Keratinocyte (primary cell): ENCODE measurements around the gene TACC2. TPM values are rescaled to one million over a fixed set of nuclear protein-coding genes. Genes with fewer than 3 reads are reported as not detected.

Experiments used
- DNase-seq: peaks from one replicate; pipeline ENCODE4 v3.0.0-alpha.2; 2011; ENCODE audit warnings: low read depth, missing footprints, low spot score
- FAIRE-seq: peaks from 2 replicates; lab custom pipeline; 2011; peaks lifted over from hg19 to GRCh38; lab: Jason Lieb, UNC
- H2AFZ ChIP-seq: 2 replicates; pipeline ENCODE4 v1.6.0; 2012; ENCODE audit warnings: low read length, control low read depth, inconsistent platforms; ENCODE audit not compliant: control insufficient read depth
- H3K27ac ChIP-seq: 2 replicates; pipeline ENCODE4 v1.5.1; 2011; ENCODE audit warnings: low read length; ENCODE audit not compliant: control insufficient read depth, insufficient read depth
- H3K27me3 ChIP-seq: 3 replicates; pipeline ENCODE4 v1.6.0; 2011; ENCODE audit warnings: low read length; ENCODE audit not compliant: control insufficient read depth, insufficient read depth; ENCODE audit errors: extremely low read depth
- H3K36me3 ChIP-seq, 2 experiments: 2 replicates in 1 of 2; 3 replicates in 1 of 2; pipeline ENCODE4 v1.5.1; 2011; ENCODE audit warnings: low read length in 2 of 2, mild to moderate bottlenecking in 1 of 2; ENCODE audit not compliant: control insufficient read depth in 2 of 2, insufficient read depth in 2 of 2; ENCODE audit errors: extremely low read depth in 1 of 2
- H3K4me1 ChIP-seq: 3 replicates; pipeline ENCODE4 v1.5.1; 2011; ENCODE audit warnings: low read length; ENCODE audit not compliant: control insufficient read depth, insufficient read depth; ENCODE audit errors: extremely low read depth
- H3K4me2 ChIP-seq: 3 replicates; pipeline ENCODE4 v1.6.0; 2011; ENCODE audit warnings: low read depth, low read length; ENCODE audit not compliant: control insufficient read depth, insufficient read depth; ENCODE audit errors: extremely low read depth
- H3K4me3 ChIP-seq, 3 experiments: fragments of 200-600 bp in 1 of 3; sonication (generic) in 1 of 3; 2 replicates in 2 of 3; 3 replicates in 1 of 3; pipeline ENCODE4 v1.5.1; 2011 to 2016; ENCODE audit warnings: low read length in 3 of 3, mild to moderate bottlenecking in 3 of 3, control low read depth in 2 of 3, inconsistent platforms in 1 of 3, low read depth in 1 of 3, mixed read lengths in 1 of 3, mixed run types in 1 of 3, moderate library complexity in 1 of 3; ENCODE audit not compliant: control insufficient read depth in 2 of 3, insufficient read depth in 2 of 3; ENCODE audit errors: extremely low read depth in 1 of 3
- H3K79me2 ChIP-seq: 2 replicates; pipeline ENCODE4 v1.6.0; 2012; ENCODE audit warnings: low read length; ENCODE audit not compliant: control insufficient read depth, insufficient read depth
- H3K9ac ChIP-seq: 3 replicates; pipeline ENCODE4 v1.6.0; 2011; ENCODE audit warnings: low read length; ENCODE audit not compliant: control insufficient read depth, insufficient read depth; ENCODE audit errors: extremely low read depth
- H3K9me1 ChIP-seq: 3 replicates; pipeline ENCODE4 v1.6.0; 2011; ENCODE audit warnings: low read length; ENCODE audit not compliant: control insufficient read depth, insufficient read depth; ENCODE audit errors: extremely low read depth
- H3K9me3 ChIP-seq: 2 replicates; pipeline ENCODE4 v1.5.1; 2012; ENCODE audit warnings: low read depth, low read length; ENCODE audit not compliant: control insufficient read depth
- H4K20me1 ChIP-seq: 3 replicates; pipeline ENCODE4 v1.6.0; 2011; ENCODE audit warnings: low read length; ENCODE audit not compliant: control insufficient read depth, insufficient read depth; ENCODE audit errors: extremely low read depth
- EZH2 ChIP-seq: IDR thresholded peaks from one replicate; pipeline ENCODE4 v1.6.1; 2012; ENCODE audit warnings: inconsistent platforms, mild to moderate bottlenecking, low read length, moderate library complexity
- dilution Hi-C: fragments of 300-500 bp; cut with MboI; formaldehyde crosslinking; loops from one replicate; pipeline ENCODE4 v1.7.0; 2020; ENCODE audit warnings: low sequenced_read_pairs; ENCODE audit not compliant: extremely low pct_ligation_motif_present
- polyA plus RNA-seq, 5 experiments: library from polyadenylated mRNA; depleted of rRNA in 3 of 5; stranded (reverse) in 3 of 5; stranded (forward) in 1 of 5; unstranded in 1 of 5; fragments of >200 nt; gene quantifications; 1 replicate in 1 of 5; 2 replicates in 3 of 5; 3 replicates in 1 of 5; pipeline versions ENCODE4 v1.2.1 to v1.2.3, GENCODE V29; 2011 to 2012; ENCODE audit warnings: missing spikeins in 2 of 5, low read depth in 1 of 5, low replicate concordance in 1 of 5
- TF ChIP-seq, protein P1 (sequence below), 3 experiments: IDR thresholded peaks in 1 of 3; conservative IDR thresholded peaks in 1 of 3; optimal IDR thresholded peaks in 1 of 3; 2 replicates in 2 of 3; 3 replicates in 1 of 3; pipeline versions ENCODE3 to v1.5.1; 2011; ENCODE audit warnings: low read length in 3 of 3, mild to moderate bottlenecking in 3 of 3, moderate library complexity in 2 of 3, control low read depth in 1 of 3, inconsistent platforms in 1 of 3; ENCODE audit not compliant: insufficient read depth in 2 of 3; ENCODE audit errors: extremely low read depth in 1 of 3

The TACC2 gene
- polyA plus RNA-seq, 1 donor (not counting 4 experiments of a cell fraction or from before 2014, with no cell fraction given) = 12.8 TPM

DNA sequence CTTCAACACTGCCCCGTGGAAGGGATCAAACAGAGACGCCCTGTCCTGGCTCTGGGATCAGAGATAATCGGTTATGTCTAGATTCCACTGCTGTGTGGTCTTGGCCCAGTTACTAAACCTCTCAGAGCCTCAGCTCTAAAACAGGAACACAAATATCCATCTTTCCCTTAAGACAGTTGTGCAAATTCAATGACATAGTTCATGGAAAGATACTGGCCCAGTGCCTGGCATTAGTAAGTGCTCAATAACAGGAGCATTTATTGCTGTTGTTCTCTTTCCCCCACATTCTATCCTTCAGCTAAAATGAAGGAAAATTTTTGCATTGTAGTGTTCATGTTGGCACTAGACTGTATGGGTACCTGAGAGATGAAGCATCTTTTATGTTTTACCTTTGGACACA is 58.6 kb downstream of the TACC2 start:
- H4K20me1 ChIP-seq = no peaks in the 10 kb centered on the region
- H3K4me2 ChIP-seq = no peak overlapping the region
- H3K27ac ChIP-seq = no peak overlapping the region
- H3K9me1 ChIP-seq = no peaks in the 10 kb centered on the region
- DNase-seq (no peak), FAIRE-seq (no peak)
- H3K9ac ChIP-seq = no peak overlapping the region
- H3K4me3 ChIP-seq = no peak overlapping the region
- no peaks in the 10 kb centered on the region for H3K79me2 ChIP-seq
- no peaks in the 10 kb centered on the region for H3K27me3 ChIP-seq
- no peaks in the 10 kb centered on the region for H3K9me3 ChIP-seq
- dilution Hi-C loops = no loop called here
- H2AFZ ChIP-seq = no peak overlapping the region
- TF ChIP-seq, protein P1, sequence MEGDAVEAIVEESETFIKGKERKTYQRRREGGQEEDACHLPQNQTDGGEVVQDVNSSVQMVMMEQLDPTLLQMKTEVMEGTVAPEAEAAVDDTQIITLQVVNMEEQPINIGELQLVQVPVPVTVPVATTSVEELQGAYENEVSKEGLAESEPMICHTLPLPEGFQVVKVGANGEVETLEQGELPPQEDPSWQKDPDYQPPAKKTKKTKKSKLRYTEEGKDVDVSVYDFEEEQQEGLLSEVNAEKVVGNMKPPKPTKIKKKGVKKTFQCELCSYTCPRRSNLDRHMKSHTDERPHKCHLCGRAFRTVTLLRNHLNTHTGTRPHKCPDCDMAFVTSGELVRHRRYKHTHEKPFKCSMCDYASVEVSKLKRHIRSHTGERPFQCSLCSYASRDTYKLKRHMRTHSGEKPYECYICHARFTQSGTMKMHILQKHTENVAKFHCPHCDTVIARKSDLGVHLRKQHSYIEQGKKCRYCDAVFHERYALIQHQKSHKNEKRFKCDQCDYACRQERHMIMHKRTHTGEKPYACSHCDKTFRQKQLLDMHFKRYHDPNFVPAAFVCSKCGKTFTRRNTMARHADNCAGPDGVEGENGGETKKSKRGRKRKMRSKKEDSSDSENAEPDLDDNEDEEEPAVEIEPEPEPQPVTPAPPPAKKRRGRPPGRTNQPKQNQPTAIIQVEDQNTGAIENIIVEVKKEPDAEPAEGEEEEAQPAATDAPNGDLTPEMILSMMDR (optimal IDR thresholded peaks at IDR 0.05 in 1 of 3, IDR thresholded peaks at IDR 0.05 in 1 of 3, conservative IDR thresholded peaks at IDR 0.05 in 1 of 3; ENCODE audit: extremely low read depth in 1 of 3, insufficient read depth in 2 of 3, low read length in 3 of 3) = no peak
- no peak for TF ChIP-seq EZH2
- no peaks in the 10 kb centered on the region for H3K36me3 ChIP-seq
- H3K4me1 ChIP-seq = peaks cover 11% of the 10 kb centered on the region

- no peak overlapping the region for H3K4me3 ChIP-seq
- H4K20me1 ChIP-seq = no peaks in the 10 kb centered on the region
- H3K9me1 ChIP-seq = no peaks in the 10 kb centered on the region
- no peak overlapping the region for H3K9ac ChIP-seq
- dilution Hi-C loops = no loop called here
- H2AFZ ChIP-seq = no peak overlapping the region
- no peaks in the 10 kb centered on the region for H3K9me3 ChIP-seq
- no peaks in the 10 kb centered on the region for H3K36me3 ChIP-seq
- H3K79me2 ChIP-seq = no peaks in the 10 kb centered on the region
- H3K4me1 ChIP-seq = peaks cover 11% of the 10 kb centered on the region
- FAIRE-seq (no peak), DNase-seq (no peak)
- TF ChIP-seq, protein P1 (optimal IDR thresholded peaks at IDR 0.05 in 1 of 3, IDR thresholded peaks at IDR 0.05 in 1 of 3, conservative IDR thresholded peaks at IDR 0.05 in 1 of 3; ENCODE audit: extremely low read depth in 1 of 3, insufficient read depth in 2 of 3, low read length in 3 of 3) = no peak
- no peak for TF ChIP-seq EZH2
- no peak overlapping the region for H3K27ac ChIP-seq
- no peaks in the 10 kb centered on the region for H3K27me3 ChIP-seq
- no peak overlapping the region for H3K4me2 ChIP-seq
These were observed 60.1 kb downstream of the TACC2 start for GRCh38 chr10:122049076-122049475.
